ENCODE data around the gene KIF5C.

- TF ChIP-seq CTCF (IDR thresholded peaks at IDR 0.05; ENCODE audit: low read depth, low read length, missing input control) (no peak), TAF1 (conservative IDR thresholded peaks at IDR 0.05) (no peak), FOXA1 (IDR thresholded peaks at IDR 0.05) (no peak), YY1 (IDR thresholded peaks at IDR 0.05) (no peak), JUND (IDR thresholded peaks at IDR 0.05) (no peak)
- TF ChIP-seq, protein P1, sequence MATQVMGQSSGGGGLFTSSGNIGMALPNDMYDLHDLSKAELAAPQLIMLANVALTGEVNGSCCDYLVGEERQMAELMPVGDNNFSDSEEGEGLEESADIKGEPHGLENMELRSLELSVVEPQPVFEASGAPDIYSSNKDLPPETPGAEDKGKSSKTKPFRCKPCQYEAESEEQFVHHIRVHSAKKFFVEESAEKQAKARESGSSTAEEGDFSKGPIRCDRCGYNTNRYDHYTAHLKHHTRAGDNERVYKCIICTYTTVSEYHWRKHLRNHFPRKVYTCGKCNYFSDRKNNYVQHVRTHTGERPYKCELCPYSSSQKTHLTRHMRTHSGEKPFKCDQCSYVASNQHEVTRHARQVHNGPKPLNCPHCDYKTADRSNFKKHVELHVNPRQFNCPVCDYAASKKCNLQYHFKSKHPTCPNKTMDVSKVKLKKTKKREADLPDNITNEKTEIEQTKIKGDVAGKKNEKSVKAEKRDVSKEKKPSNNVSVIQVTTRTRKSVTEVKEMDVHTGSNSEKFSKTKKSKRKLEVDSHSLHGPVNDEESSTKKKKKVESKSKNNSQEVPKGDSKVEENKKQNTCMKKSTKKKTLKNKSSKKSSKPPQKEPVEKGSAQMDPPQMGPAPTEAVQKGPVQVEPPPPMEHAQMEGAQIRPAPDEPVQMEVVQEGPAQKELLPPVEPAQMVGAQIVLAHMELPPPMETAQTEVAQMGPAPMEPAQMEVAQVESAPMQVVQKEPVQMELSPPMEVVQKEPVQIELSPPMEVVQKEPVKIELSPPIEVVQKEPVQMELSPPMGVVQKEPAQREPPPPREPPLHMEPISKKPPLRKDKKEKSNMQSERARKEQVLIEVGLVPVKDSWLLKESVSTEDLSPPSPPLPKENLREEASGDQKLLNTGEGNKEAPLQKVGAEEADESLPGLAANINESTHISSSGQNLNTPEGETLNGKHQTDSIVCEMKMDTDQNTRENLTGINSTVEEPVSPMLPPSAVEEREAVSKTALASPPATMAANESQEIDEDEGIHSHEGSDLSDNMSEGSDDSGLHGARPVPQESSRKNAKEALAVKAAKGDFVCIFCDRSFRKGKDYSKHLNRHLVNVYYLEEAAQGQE (IDR thresholded peaks at IDR 0.05), result no peak
- TF ChIP-seq, protein P2, sequence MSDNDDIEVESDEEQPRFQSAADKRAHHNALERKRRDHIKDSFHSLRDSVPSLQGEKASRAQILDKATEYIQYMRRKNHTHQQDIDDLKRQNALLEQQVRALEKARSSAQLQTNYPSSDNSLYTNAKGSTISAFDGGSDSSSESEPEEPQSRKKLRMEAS (IDR thresholded peaks at IDR 0.05), result no peak
Measured at GRCh38 chr2:149064365-149064841, 189.4 kb downstream of the KIF5C start.
